Amniotic epithelial cell (primary cell): Measurements from ENCODE around the gene NR2C2AP.
A peak's percentile ranks its signal among the peaks of the same experiment; 100 is the strongest.
"Not testable (repeated sequence)": the region's sequence is repeated elsewhere in the genome, so short reads cannot be mapped to it uniquely, and the experiment has no call there.

ENCODE experiments used
- DNase-seq: peaks from one replicate; pipeline ENCODE4 v3.0.0-alpha.2; 2010; ENCODE audit warnings: low read depth

Gene NR2C2AP

DNA sequence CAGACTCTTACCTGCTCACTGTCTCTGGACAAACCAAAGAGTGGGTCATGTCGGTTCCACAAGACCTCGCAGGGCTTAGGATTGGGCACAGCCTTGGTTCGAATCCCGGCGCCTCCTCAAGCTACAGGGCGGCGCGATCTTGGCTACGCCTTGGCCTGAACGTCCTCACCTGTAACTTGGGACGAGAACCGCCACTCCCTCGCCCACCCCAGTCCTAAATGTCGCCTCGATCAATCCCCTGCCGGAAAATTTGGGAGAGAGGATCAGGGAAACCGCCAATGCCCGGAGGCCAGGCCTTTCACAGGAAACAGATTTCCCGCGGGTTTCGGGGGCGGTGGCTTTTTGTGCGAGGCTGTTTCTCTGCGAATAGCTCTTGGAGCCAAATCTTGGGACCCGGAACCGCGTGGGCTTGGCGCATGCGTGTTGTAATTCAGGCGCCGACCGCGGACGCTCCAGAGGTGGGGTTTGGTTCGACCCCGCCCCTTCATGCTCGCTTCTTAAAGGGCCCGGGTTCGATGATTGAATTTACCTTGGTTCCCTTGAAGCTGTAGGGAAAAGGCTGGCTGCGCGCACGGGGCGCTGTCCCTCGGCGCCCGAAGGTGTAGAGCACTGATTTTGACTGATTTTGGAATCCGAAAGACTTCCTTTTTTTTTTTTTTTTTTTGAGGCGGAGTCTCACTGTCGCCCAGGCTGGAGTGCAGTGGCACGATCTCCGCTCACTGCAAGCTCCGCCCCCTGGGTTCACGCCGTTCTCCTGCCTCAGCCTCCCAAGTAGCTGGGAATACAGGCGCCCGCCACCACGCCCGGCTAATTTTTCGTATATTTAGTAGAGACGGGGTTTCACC, at the start of gene NR2C2AP:
TSS of gene NR2C2AP (minus strand) at position 403 of the 845 bp plus-strand sequence. CDS start at position 49, 354 bp downstream.
- peak; percentile 81 for DNase-seq

GRCh38 chr19:19250196-19250801, 47.1 kb upstream of the NR2C2AP start:
- DNase-seq = no peak

- DNase-seq = no peak
These were observed 37.3 kb upstream of the NR2C2AP start for GRCh38 chr19:19240476-19240875.

- no peak for DNase-seq
These were observed 36.5 kb upstream of the NR2C2AP start for GRCh38 chr19:19239675-19240074.

DNA sequence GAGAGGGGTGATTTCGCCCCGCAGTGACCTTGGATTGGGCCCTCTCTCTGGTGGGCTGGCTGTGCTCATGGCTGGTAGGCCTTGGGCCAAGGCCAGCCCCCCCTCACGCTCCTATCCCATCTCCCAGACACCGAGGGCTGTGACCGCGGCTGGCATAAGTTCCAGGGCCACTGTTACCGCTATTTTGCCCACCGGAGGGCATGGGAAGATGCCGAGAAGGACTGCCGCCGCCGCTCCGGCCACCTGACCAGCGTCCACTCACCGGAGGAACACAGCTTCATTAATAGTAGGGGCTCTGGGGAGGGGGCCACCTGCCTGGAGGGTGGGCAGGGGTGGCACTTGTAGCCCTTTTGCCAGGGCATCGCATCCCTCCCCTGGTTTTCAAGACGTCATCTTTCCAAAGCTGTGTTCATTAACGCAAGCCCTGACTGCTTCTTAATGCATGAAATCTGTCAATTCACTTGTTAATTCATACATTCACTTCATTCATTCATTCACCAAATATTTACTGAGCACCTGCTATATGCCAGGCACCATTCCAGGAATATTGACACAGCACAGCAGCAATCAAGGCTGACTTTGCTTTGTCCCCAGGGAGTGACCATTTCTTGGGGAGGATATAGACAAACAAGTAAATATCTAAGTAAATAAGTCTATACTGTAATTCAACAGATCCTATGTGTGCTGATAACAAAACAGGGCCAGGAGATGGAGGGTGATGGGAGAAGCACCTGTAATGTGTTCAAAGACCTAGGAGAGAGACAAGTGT, 35.1 kb upstream of the NR2C2AP start:
- no peak for DNase-seq

DNA sequence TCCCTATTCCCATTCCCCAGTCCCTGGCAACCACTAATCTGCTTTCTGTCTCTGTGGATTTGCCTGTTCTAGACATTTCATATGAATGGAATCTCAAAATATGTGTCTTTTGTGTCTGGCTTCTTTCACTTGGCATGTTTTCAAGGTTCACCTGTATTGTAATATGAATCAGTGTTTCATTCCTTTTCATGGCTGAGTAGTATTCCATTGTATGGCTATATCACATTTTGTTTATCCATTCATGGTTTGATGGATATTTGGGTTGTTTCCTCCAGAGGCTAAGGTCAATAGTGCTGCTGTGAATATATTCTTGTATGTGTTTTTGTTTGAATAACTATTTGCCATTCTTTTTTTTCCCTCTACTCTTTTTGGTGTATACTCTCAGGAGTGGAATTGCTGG, 33.0 kb upstream of the NR2C2AP start:
- no peak for DNase-seq

DNA sequence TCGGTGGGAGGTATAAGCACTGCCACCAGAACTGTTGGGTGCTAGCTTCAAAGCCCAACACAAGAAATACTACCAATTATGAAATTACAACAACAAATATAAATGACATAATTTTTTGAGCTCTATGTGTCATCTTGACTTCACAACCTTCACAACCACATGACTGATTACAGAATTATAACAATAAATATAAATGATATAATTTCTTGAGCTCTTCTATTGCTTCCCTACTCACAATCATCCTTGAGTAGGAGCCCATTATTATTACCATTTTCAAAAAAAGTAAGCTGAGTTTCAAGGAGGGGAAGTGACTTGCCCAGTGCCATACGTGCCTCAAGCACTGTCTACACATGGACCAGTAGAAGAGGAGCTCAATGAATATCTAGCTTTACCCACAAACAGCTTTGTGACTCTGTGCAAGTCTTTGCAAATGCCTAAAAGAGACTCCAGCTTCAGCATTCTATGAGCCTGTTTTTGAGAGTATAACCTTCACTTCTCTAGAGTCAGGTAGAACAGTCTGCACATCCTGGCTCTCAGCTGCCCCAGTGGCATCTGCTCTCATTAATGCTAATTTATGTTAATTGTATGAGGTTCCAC, 31.1 kb upstream of the NR2C2AP start:
- DNase-seq = no peak

DNA sequence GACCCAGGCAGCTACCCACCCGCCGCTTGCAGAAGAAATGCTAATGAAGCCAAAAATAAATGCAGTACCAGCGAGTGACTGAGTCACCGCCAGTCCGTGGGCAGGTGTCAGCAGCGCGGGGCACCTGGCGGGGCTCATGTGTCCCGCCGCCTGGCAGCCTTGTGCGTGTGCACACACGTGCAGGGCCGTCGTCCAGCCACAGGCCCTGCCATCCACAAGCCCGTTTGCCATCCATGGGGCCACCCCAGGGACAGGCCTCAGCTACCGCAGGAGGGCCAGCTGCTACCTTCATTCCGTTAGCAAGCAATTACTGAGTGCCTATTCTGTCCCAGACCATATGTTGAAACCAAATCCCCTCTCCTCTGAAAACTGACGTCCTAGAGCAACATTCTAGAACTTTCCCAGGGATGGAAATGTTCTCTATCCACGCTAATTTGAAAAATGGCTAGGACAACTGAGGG, 29.1 kb upstream of the NR2C2AP start:
- no peak for DNase-seq

DNA sequence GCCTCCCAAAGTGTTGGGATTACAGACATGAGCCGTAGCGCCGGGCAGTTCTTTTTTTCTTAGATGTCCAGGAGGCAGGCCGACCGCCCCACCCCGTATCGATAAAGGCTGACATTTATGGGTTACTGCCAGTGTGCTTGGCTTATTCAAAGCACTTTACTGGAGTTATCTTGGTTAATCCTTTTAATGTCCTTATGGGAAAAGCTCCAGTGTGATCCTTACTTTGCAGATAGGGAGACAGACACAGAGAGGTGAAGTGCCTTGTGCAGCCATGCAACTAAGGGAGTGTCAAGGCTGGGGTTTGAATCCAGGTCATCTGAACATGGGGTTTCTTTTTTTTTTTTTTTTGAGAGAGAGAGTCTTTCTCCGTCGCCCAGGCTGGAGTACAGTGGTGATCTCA, 27.8 kb upstream of the NR2C2AP start:
- DNase-seq = no peak

DNA sequence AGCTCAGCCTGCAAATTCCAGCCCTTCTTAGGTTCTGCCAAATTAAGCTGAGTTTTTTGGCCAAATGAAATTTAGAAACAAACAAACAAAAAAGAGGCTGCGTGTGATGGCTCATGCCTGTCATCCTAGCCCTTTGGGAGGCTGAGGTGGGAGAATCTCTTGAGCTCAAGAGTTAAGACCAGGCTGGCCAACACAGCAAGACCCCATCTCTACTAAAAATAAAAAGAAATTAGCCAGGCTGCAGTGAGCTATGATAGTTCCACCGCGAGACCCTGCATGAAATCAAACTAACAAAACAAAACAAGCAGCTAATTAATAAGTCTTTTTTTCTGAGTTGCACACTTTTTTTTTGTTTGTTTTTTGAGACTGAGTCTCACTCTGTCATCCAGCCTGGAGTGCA, 26.5 kb upstream of the NR2C2AP start:
- DNase-seq = no peak

- no peak for DNase-seq
These were observed 24.0 kb upstream of the NR2C2AP start for GRCh38 chr19:19227217-19227616.

DNA sequence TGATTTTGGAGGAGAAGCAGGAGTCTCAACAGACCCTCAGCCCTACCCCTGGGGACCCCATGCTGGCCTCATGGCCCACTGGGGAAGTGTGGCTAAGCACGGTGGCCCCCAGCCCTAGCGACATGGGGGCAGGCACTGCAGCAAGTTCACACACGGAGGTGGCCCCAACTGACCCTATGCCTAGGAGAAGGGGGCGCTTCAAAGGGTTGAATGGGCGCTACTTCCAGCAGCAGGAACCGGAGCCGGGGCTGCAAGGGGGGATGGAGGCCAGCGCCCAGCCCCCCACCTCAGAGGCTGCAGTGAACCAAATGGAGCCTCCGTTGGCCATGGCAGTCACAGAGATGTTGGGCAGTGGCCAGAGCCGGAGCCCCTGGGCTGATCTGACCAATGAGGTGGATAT, 23.4 kb upstream of the NR2C2AP start:
- no peak for DNase-seq

DNA sequence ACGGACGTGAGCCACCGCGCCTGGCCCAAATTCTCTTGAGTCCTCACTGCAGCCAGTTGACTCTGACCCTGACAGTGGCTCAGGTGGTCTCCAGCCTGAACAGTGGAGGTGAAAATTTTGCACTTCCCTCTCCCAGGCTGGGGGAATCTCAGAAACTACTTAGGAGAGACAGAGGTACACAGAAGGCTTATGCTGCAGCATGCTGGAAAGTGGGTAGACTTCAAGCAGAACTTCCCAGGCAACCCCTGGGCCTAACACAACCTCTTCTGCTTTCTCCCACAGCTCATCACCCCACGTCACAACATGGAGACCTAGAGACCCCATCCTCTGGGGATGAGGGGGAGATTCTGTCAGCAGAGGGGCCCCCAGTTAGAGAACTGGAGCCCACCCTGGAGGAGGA, 23.0 kb upstream of the NR2C2AP start:
- no peak for DNase-seq

- peak; percentile 57 for DNase-seq
These were observed 21.8 kb upstream of the NR2C2AP start for GRCh38 chr19:19224852-19225494.

- no peak for DNase-seq
These were observed 21.1 kb upstream of the NR2C2AP start for GRCh38 chr19:19224150-19224851.

GRCh38 chr19:19223636-19224035, 20.4 kb upstream of the NR2C2AP start:
- no peak for DNase-seq

GRCh38 chr19:19223060-19223459, 19.8 kb upstream of the NR2C2AP start:
- DNase-seq = no peak

DNA sequence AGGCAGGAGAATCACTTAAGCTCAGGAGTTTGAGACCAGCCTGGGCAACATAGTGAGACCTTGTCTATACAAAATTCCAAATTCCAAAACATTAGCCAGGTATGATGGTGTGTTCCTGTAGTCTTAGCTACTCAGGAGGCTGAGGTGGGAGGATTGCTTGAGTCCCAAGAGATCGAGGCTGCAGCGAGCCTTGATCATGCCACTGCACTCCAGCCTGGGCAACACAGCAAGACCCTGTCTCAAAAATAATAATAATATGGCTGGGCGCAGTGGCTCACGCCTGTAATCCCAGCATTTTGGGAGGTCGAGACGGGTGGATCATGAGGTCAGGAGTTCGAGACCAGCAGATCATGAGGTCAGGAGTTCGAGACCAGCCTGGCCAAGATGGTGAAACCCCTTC, 17.8 kb upstream of the NR2C2AP start:
- not testable (repeated sequence) for DNase-seq

- no peak for DNase-seq
These were observed 15.7 kb upstream of the NR2C2AP start for GRCh38 chr19:19218911-19219310.

- peak; percentile 47 for DNase-seq
These were observed 13.9 kb upstream of the NR2C2AP start for GRCh38 chr19:19217099-19217498.

- no peak for DNase-seq
These were observed 12.6 kb upstream of the NR2C2AP start for GRCh38 chr19:19215792-19216191.
